Stimulated activated CD4-positive, alpha-beta T cell treated with anti-CD3 and anti-CD28 coated beads, Interleukin-2, amount 100 ng/mL, for 24 hours (primary cell): ENCODE data around the gene IFNK.
"Not testable (repeated sequence)": the region's sequence is repeated elsewhere in the genome, so short reads cannot be mapped to it uniquely, and the experiment has no call there.

Source experiments
- DNase-seq, 2 donors: peaks; one replicate each; pipeline ENCODE4 v3.0.0-alpha.2; 2020

IFNK gene

GRCh38 chr9:27524236-27524635 is at the start of gene IFNK:
IFNK (plus strand) TSS chr9:27524290; CDS start chr9:27524337, 47 bp downstream.
- no peak for DNase-seq

GRCh38 chr9:27474305-27474704 is 49.8 kb upstream of the IFNK start:
- DNase-seq = no peak

- no peak for DNase-seq
These were observed 49.0 kb upstream of the IFNK start for GRCh38 chr9:27475057-27475595.

DNA sequence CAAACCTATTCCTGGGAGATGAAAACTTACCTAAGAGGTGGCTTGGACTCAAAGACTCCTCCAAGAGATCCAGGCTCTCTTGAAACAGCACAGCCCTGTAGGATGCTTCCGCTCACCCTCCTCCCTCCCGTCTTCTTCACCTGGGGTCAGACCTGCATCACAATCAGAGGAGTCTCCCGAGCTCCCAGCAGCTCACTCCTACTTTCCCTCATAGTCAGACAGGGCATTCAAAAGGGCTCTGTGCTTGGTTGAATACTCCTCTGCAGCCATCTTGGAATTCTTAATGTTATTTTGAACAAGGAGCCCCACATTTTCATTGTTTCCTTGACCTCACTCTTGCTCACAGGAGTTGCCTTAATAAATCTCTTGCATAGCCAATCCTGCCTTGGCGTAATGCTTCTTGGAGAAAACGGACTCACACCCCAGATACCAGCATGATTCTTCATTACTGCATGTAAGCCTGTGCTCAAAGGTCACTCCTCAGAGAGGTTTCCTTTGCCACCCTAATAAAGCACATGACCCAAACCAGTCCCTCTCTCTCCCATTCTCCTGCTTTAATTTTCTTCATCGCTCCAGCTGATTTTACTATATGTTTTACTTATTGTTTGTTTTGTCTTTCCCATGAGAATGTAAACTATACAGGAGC is 47.1 kb upstream of the IFNK start:
- no peak for DNase-seq

- DNase-seq = no peak
These were observed 45.8 kb upstream of the IFNK start for GRCh38 chr9:27478322-27478721.

DNA sequence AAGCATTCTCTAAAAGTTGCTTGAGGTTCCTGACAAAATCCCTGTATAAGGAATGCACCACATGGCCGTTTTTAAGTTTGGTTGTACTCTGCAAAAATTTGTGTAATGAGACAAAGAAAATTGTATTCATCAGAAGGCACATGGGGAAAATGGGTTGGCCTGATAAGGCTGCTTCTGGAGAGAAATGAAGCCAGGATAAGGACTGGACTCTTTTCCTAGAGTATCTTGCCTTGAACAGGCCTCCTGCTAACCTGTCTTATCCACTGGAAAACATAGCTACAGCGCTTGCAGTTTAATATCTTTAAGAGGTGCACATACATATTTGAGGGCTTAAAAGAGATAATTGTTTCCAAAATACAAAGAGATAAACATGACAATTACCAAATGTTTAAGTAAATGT is 41.4 kb upstream of the IFNK start:
- DNase-seq = no peak

DNA sequence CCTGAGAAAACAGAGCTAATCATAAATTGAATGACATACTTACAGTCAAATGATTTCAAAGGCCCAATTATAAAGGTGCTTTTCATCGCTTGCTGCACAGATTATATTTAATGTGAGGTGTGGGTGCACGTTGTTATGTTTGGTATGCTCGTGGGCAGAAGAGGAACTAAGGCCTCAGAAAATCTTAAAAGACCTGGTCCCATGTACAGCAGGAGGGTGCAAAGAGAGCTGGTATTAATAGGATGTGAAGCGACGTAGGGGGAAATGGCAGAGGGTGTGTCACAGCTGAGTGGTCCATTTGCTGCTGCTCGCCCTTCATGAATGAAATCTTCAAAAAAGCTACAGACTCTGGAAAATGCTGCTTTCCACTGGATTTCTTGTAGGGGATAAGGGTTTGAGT is 40.5 kb upstream of the IFNK start:
- DNase-seq = no peak

DNA sequence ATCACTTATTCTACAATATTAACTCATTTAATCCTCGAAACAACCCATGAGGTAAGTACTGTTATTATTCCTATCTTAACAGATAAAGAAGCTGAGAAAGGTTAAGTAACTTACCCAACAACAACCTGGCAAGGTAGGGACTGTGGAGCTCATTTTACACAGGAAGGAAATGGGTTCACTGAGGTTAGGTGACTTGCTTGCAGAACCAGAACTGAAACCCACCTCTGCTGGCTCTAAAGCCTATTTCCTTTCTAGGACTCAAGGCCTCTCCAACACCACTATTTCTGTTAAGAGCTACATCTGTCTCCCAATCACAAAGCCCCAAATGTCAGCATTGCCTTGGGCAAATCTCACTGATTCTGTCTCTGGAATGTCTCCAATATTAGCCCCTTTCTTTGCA is 38.9 kb upstream of the IFNK start:
- DNase-seq = no peak

DNA sequence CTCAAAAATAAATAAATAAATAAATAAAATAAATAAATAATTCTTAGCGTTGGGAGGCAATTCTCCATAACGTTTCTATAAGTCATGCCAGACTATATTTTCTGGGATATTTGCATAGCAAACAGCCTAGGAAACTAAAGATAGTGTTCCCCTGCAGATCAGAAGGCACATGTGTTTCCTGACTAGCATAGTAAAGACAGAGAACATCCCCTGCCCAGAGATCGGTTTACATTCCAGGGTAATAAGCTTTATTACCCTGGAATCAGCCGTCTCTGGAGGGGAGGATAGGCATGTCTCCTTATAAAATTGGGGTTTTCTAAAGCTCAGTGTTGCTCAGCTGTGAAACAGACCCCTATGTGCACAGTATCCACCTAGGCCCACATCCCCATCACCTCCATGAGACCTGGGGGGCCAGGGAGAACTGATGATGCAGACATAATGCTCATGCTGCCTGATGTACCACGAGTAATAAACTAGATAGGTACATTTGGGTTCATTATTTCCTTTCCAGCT is 36.9 kb upstream of the IFNK start:
- DNase-seq = no peak

- no peak for DNase-seq
These were observed 36.2 kb upstream of the IFNK start for GRCh38 chr9:27487927-27488326.

DNA sequence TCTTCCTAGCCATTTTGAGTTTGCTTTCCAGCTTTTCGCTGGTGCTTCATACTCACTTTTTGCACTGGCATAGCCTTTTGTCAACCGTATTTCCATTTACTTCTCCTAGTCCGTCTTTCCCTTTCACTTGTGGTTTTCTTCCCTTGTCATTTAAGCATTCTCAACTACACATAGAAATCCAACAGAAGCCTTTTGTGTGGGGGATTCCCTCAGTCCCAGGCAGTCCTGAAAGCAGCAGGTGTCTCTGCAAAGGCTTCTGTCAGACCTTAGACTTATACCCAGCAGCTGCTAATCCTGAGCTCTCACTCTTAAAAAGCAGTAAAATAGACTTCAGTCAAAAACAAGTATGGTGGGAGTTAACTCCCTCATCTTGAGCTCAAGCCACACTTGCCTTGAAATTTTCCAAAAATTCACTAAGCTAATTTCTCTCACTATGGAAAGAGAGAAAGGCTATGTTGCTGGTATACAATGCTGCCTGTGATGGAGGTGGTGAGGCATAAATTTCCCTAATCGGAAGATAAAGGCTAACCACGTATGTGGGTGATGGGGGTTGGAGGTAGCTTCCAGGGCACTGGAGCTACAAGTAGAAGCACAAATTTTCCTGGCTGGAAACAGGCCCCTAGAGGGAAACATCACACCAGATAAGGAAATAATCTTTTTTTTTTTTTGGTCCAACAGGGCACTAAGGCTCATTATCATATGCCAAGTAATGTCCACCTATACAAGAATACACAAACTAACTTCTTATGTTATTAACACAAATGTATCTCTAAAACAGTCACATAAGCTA is 34.8 kb upstream of the IFNK start:
- no peak for DNase-seq

GRCh38 chr9:27491154-27491553 is 32.9 kb upstream of the IFNK start:
- no peak for DNase-seq

DNA sequence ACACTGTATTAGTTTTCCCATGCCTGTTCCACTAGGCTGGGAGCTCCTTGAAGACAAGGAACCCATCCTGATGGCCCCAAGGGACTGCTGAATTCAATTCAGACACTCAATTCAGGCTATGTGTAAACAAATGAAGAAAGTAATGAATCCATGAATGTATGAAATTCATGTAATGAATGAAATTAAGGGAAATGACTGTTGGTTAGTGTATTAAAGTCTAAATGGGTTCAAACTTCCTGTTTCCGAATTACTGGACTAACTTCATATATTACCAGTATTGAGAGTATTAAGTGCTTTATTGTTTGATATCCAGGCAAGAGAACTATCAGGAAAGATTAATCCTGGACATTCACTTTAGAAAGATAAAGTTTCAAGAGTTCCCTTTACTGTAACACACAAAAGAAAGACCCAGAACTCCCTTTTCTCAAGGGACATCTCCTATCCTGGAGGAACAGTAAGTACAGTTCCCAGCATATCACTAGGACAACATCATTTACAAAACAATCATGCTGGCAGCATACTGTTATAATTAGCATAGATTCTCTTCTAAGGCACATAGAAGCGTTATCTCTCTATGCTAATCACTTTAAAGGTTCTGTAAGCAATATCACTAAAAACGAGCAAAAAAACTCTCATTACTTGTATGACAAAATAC is 28.5 kb upstream of the IFNK start:
- no peak for DNase-seq

DNA sequence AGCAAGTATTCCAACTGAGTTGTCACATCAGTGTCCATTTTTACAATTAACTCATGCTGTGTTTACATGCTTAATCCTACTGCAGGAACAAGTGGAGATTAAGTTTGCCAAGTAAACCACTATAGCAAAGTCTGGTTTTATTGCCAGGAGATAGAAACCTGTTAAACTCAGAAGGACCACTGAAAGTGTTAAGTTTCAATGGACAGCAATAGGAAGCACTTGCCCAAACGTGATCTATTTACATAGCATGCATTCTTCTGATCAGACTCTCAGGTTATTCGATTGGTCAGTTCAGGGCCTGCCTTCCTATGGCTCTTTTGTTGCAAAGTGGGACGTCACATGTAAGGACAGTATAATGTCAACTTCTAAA is 28.0 kb upstream of the IFNK start:
- no peak for DNase-seq

DNA sequence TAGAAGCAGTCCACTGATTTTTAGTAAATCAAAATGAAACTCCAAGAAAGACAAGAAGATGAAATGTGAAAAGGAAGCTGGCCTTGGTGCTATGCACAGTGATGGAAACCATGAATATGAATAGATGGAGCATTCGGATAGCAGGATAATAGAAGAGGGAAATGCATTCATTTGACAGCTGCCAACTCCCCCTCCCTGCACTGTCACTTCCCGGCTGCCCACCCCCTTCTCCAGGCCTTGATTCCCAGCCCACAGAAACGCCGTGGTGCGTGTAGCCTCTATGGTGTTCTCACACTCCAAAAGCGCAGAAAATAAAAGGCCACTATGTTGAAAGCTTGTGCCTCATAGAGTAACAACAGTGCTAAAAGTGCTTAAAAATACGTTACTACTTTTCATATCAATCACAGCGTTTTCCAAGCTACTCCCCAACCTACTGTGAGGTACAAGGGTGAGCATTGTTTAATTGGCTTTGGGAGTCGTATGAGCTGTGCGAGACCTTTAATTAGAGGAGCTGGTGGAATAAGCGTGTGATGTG is 26.1 kb upstream of the IFNK start:
- DNase-seq = no peak

GRCh38 chr9:27499451-27499850 is 24.6 kb upstream of the IFNK start:
- DNase-seq = no peak

DNA sequence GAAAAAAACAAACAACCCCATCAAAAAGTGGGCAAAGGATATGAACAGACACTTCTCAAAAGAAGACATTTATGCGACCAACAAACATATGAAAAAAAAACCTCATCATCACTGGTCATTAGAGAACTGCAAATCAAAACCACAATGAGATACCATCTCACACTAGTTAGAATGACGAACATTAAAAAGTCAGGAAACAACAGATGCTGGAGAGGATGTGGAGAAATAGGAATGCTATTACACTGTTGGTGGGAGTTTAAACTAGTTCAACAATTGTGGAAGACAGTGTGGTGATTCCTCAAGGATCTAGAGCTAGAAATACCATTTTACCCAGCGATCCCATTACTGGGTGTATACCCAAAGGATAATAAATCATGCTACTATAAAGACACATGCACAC is 23.2 kb upstream of the IFNK start:
- DNase-seq = not testable (repeated sequence)

- DNase-seq = no peak
These were observed 20.5 kb upstream of the IFNK start for GRCh38 chr9:27503623-27504022.

- no peak for DNase-seq
These were observed 19.8 kb upstream of the IFNK start for GRCh38 chr9:27504259-27504658.

- DNase-seq = no peak
These were observed 18.3 kb upstream of the IFNK start for GRCh38 chr9:27505744-27506161.

- no peak for DNase-seq
These were observed 17.1 kb upstream of the IFNK start for GRCh38 chr9:27506981-27507380.

DNA sequence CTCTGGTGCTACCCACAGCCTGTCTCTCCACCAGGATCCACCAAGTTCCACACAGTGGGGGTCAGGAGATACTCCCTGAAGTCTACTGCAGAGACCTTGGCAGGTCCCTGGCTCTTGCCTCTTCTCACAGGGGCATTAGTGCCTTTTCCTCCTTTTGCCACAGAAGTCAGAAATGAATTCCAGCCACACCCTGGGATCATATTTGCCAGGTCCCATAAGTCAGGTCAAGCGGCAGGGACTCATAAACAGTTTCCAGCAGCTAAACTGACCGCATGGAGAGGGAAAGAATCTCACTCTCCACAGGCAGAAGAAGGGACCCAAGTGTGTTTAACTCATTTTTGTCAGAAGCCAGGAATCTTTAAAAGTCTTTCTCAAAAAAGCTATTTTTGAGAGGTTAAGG is 13.3 kb upstream of the IFNK start:
- no peak for DNase-seq

DNA sequence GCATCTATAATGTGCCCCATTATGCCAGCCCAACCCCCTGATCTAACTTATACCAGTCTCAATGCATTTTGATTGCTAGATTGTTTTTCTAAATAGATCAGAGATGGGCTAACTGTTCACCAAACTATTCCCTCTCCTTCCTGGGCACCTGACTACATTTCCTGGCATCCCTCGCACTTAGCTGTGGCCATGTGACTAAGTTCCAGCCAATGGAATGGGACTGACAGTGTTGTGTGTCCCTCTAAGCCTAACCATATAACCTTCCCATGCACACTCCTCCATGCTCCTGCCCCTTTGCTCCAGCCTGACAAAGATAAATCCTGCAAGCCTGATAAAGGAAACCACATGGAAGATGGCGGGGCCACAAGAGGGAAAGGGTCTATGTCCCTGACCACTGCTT is 12.3 kb upstream of the IFNK start:
- DNase-seq = no peak
